IMR-90 (cell line): ENCODE results near the gene CFAP157. TPM values are rescaled to one million over a fixed set of nuclear protein-coding genes. Genes with fewer than 3 reads are reported as not detected.

ENCODE experiments used
- ATAC-seq: fragments of 200-7000 bp; cut with Tn5 transposase; 2 replicates; pipeline ENCODE4 v1.9.1; 2020; ENCODE audit warnings: low read depth, mild to moderate bottlenecking, moderate library complexity
- BruUV-seq: library from RNA; stranded (reverse); fragments of 400-500 nt; replicated peaks from 2 replicates; lab custom pipeline; 2021; lab: Mats Ljungman, UMichigan
- CTCF ChIA-PET: fragments of 300-600 bp; formaldehyde crosslinking; extraction: SDS; loops from one replicate; lab custom pipeline; 2021; ENCODE audit warnings: antibody characterized with exemption; lab: Yijun Ruan, JAX
- POLR2A ChIA-PET: fragments of 300-600 bp; sonication (Branson Sonifier 250); formaldehyde crosslinking; loops from one replicate; lab custom pipeline; 2022; ENCODE audit warnings: antibody characterized with exemption; ENCODE audit not compliant: unreplicated experiment; lab: Charles Lee
- DNase-seq: peaks from one replicate; pipeline ENCODE4 v3.0.0; 2013
- H2AFZ ChIP-seq: replicated peaks from 2 replicates; pipeline ENCODE3; 2013; ENCODE audit warnings: low read length, mild to moderate bottlenecking; ENCODE audit not compliant: poor library complexity
- H2AK5ac ChIP-seq: 2 replicates; pipeline ENCODE4 v1.6.1; 2013; ENCODE audit warnings: low read depth, low read length, inconsistent platforms
- H2AK9ac ChIP-seq: replicated peaks from 2 replicates; pipeline ENCODE3; 2013; ENCODE audit warnings: mild to moderate bottlenecking, low read depth, low read length, moderate library complexity; ENCODE audit not compliant: poor library complexity
- H2BK120ac ChIP-seq: 2 replicates; pipeline ENCODE4 v1.6.1; 2013; ENCODE audit warnings: low read depth, low read length, inconsistent platforms
- H2BK15ac ChIP-seq: 3 replicates; pipeline ENCODE4 v1.6.1; 2013; ENCODE audit warnings: low read depth, low read length, inconsistent platforms
- H2BK20ac ChIP-seq: 2 replicates; pipeline ENCODE4 v1.6.1; 2013; ENCODE audit warnings: low read depth, mild to moderate bottlenecking, inconsistent platforms, low read length, moderate library complexity
- H2BK5ac ChIP-seq: 2 replicates; pipeline ENCODE4 v1.6.1; 2013; ENCODE audit warnings: mild to moderate bottlenecking, low read depth, low read length, inconsistent platforms; ENCODE audit not compliant: poor library complexity, severe bottlenecking
- H3K14ac ChIP-seq: replicated peaks from 2 replicates; pipeline ENCODE4 v1.6.1; 2013; ENCODE audit warnings: low read depth, low read length, inconsistent platforms
- H3K18ac ChIP-seq: 2 replicates; pipeline ENCODE4 v1.6.1; 2013; ENCODE audit warnings: low read depth, low read length, control low read depth
- H3K23ac ChIP-seq: 2 replicates; pipeline ENCODE4 v1.6.1; 2013; ENCODE audit warnings: low read depth, low read length, inconsistent platforms
- H3K27ac ChIP-seq: 2 replicates; pipeline ENCODE4 v1.5.1; 2013; ENCODE audit warnings: mild to moderate bottlenecking, control low read depth, low read length; ENCODE audit not compliant: insufficient read depth
- H3K27me3 ChIP-seq: 2 replicates; pipeline ENCODE4 v1.6.1; 2013; ENCODE audit warnings: low read length; ENCODE audit not compliant: control insufficient read depth, insufficient read depth
- H3K36me3 ChIP-seq: 2 replicates; pipeline ENCODE4 v1.6.1; 2013; ENCODE audit warnings: low read length, mixed read lengths; ENCODE audit not compliant: control insufficient read depth, insufficient read depth
- H3K4ac ChIP-seq: 2 replicates; pipeline ENCODE4 v1.6.1; 2013; ENCODE audit warnings: low read depth, low read length, inconsistent platforms
- H3K4me1 ChIP-seq: 2 replicates; pipeline ENCODE4 v1.6.1; 2013; ENCODE audit warnings: low read length, mixed read lengths; ENCODE audit not compliant: control insufficient read depth, insufficient read depth
- H3K4me2 ChIP-seq: 2 replicates; pipeline ENCODE4 v1.6.1; 2013; ENCODE audit warnings: low read depth, mild to moderate bottlenecking, control low read depth, low read length, moderate library complexity
- H3K4me3 ChIP-seq: 2 replicates; pipeline ENCODE4 v1.5.1; 2013; ENCODE audit warnings: low read depth, mild to moderate bottlenecking, control low read depth, low read length, moderate library complexity; ENCODE audit not compliant: insufficient read depth
- H3K56ac ChIP-seq: 2 replicates; pipeline ENCODE4 v1.6.1; 2013; ENCODE audit warnings: low read length, inconsistent platforms; ENCODE audit not compliant: insufficient read depth; ENCODE audit errors: extremely low read depth
- H3K79me1 ChIP-seq, 2 experiments: 2 replicates each; pipeline ENCODE4 v1.6.1; 2013; ENCODE audit warnings: low read length in 2 of 2, inconsistent platforms in 1 of 2, low read depth in 1 of 2
- H3K9ac ChIP-seq: 2 replicates; pipeline ENCODE4 v1.6.1; 2013; ENCODE audit warnings: low read depth, low read length, control low read depth
- H3K9me1 ChIP-seq: 2 replicates; pipeline ENCODE4 v1.6.1; 2013; ENCODE audit warnings: low read length, inconsistent platforms; ENCODE audit not compliant: insufficient read depth
- H3K9me3 ChIP-seq: 2 replicates; pipeline ENCODE4 v1.6.1; 2013; ENCODE audit warnings: low read length; ENCODE audit not compliant: control insufficient read depth, insufficient read depth
- H4K20me1 ChIP-seq: 2 replicates; pipeline ENCODE4 v1.6.1; 2013; ENCODE audit warnings: low read length, inconsistent platforms; ENCODE audit not compliant: insufficient read depth
- H4K5ac ChIP-seq: 2 replicates; pipeline ENCODE4 v1.6.1; 2013; ENCODE audit warnings: mild to moderate bottlenecking, low read depth, low read length, control low read depth
- H4K8ac ChIP-seq, 2 experiments: 2 replicates each; pipeline ENCODE4 v1.6.1; 2013; ENCODE audit warnings: low read depth in 2 of 2, low read length in 2 of 2, control low read depth in 1 of 2, inconsistent platforms in 1 of 2
- H4K91ac ChIP-seq: 2 replicates; pipeline ENCODE4 v1.6.1; 2013; ENCODE audit warnings: low read depth, low read length, inconsistent platforms; ENCODE audit not compliant: insufficient read depth
- SMC3 ChIP-seq: fragments of 150-350 bp; IDR thresholded peaks from 2 replicates; pipeline ENCODE4 v1.6.1; 2016; ENCODE audit warnings: low read depth, mild to moderate bottlenecking, antibody characterized with exemption, low read length, moderate library complexity
- WGBS, 2 experiments: methylation state at CpG; one replicate each; pipeline versions ENCODE4 v1.1.5 to v1.1.7; 2013; ENCODE audit warnings: missing lambda C conversion rate in 2 of 2; ENCODE audit not compliant: insufficient read length in 1 of 2; ENCODE audit errors: extremely low coverage in 2 of 2; 5-methylcytosine and 5-hydroxymethylcytosine counted together
- dilution Hi-C: fragments of 300-500 bp; cut with HindIII; formaldehyde crosslinking; loops from one replicate; pipeline ENCODE4 v1.14.3; 2018; ENCODE audit warnings: low sequenced_read_pairs; ENCODE audit not compliant: unreplicated experiment
- in situ Hi-C: fragments of 300-500 bp; cut with MboI; formaldehyde crosslinking; loops from 3 replicates; pipeline ENCODE4 v1.14.3; 2019; ENCODE audit warnings: low sequenced_read_pairs, inconsistent platforms, mixed read lengths
- intact Hi-C: fragments of 100-400 bp; cut with micrococcal nuclease; formaldehyde crosslinking; loops from 2 replicates; pipeline ENCODE4 v1.10.0; 2022
- polyA plus RNA-seq, 3 experiments: library from polyadenylated mRNA; depleted of rRNA; stranded (reverse); fragments of >200 nt; gene quantifications; 2 replicates each; pipeline ENCODE4 v1.2.3, GENCODE V29; 2012; ENCODE audit warnings: low replicate concordance in 1 of 3
- total RNA-seq: library from RNA; depleted of rRNA; stranded (reverse); fragments of >200 nt; gene quantifications from 2 replicates; pipeline ENCODE4 v1.2.3, GENCODE V29; 2012

Gene CFAP157
- total and polyA plus RNA-seq, 2 of the 4 experiments (the other 2 are of a cell fraction), result not detected

DNA sequence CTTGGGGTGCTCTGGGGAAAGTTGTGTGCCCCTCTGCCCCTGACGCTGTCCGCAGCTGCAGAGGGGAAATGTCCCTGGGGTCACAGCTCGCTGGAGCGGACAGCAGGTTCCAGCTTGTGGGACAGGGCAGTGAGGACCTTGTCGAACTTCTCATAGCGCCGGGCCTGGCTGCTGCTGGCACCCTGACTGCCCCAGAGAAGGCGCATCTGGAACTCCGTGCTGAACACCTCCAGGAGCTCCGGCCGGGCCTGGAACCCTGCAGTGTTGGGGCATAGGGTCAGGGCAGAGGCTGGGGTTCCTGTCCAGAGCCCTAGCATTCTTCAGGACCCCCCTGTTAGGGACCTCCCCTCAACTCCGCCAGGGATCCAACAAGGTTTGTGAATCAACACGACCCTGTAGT lies 31.9 kb downstream of the CFAP157 start:
- H4K5ac ChIP-seq, result no peak overlapping the region
- no peak overlapping the region for H3K4me2 ChIP-seq
- H2BK15ac ChIP-seq, result no peak overlapping the region
- ChIA-PET POLR2A (no interaction called here), CTCF (no interaction called here)
- 0 out of 2 replicates have a peak, but pooled peaks cover 5% of the 10 kb centered on the region for H3K9me1 ChIP-seq
- no peaks in the 10 kb centered on the region for H3K9me3 ChIP-seq
- H4K8ac ChIP-seq, result no peak overlapping the region
- DNase-seq (no peak), ATAC-seq (no peak)
- H3K27me3 ChIP-seq, result 0 out of 2 replicates have a peak, but pooled peaks cover 4% of the 10 kb centered on the region
- H4K20me1 ChIP-seq, result peaks cover 7% of the 10 kb centered on the region; the same call in 1 of the 2 replicates
- no peak overlapping the region for H3K18ac ChIP-seq
- intact Hi-C loops (no loop called here), in situ Hi-C loops (loop anchor here (5.0 kb wide), 1 partner anchor 44 kb away; no protein-coding TSS in a partner anchor), dilution Hi-C loops (no loop called here)
- no peak overlapping the region for H2BK120ac ChIP-seq
- H3K14ac ChIP-seq, result no peak overlapping the region
- H3K79me1 ChIP-seq, result peaks cover 4 to 10% of the 10 kb centered on the region in 2 experiments; a peak in 2 of 4 replicates
- H3K4me1 ChIP-seq, result peaks cover 6% of the 10 kb centered on the region
- no peak overlapping the region for H3K23ac ChIP-seq
- H3K27ac ChIP-seq, result no peak overlapping the region
- no peak overlapping the region for H2AK9ac ChIP-seq
- H3K9ac ChIP-seq, result no peak overlapping the region
- no peak overlapping the region for H3K4me3 ChIP-seq
- 100% methylated on average over 7 of the region's 13 CpGs; no CpG with 5 or more reads in 1 of the 2 experiments for WGBS, 2 experiments
- H2AK5ac ChIP-seq, result no peak overlapping the region
- H3K56ac ChIP-seq, result no peak overlapping the region
- H3K36me3 ChIP-seq, result no peaks in the 10 kb centered on the region
- H2AFZ ChIP-seq, result no peak overlapping the region
- BruUV-seq, result no TSS peak
- no peak for TF ChIP-seq SMC3
- no peak overlapping the region for H4K91ac ChIP-seq
- no peak overlapping the region for H2BK20ac ChIP-seq
- no peak overlapping the region for H3K4ac ChIP-seq
- H2BK5ac ChIP-seq, result no peak overlapping the region
